HepG2 (cell line): Measurements from ENCODE around the gene RPRD2. TPM values are rescaled to one million over a fixed set of nuclear protein-coding genes. Genes with fewer than 3 reads are reported as not detected.

ENCODE experiments used
- ATAC-seq: fragments of 200-7000 bp; cut with Tn5 transposase; 3 replicates; pipeline ENCODE4 v1.9.1; 2020; ENCODE audit warnings: mild to moderate bottlenecking, moderate library complexity
- BruUV-seq: library from RNA; stranded (reverse); fragments of 400-500 nt; replicated peaks from 2 replicates; lab custom pipeline; 2021; lab: Mats Ljungman, UMichigan
- CTCF ChIA-PET: fragments of 300-600 bp; formaldehyde crosslinking; extraction: SDS; loops from one replicate; lab custom pipeline; 2021; ENCODE audit warnings: low total read pairs, inconsistent platforms, low intra/inter-chr PET ratio; lab: Yijun Ruan, JAX
- POLR2A ChIA-PET: fragments of 350-600 bp; sonication (Branson Sonifier 250); formaldehyde crosslinking; loops from one replicate; lab custom pipeline; 2020; ENCODE audit warnings: antibody characterized with exemption, inconsistent platforms; lab: Yijun Ruan, JAX
- DNase-seq: peaks from one replicate; pipeline ENCODE4 v3.0.0-alpha.2; 2015; ENCODE audit warnings: low spot score
- FAIRE-seq: peaks from 3 replicates; lab custom pipeline; 2011; peaks lifted over from hg19 to GRCh38; lab: Jason Lieb, UNC
- H2AFZ ChIP-seq: one replicate; pipeline ENCODE4 v1.6.1; 2011; ENCODE audit warnings: low read length, inconsistent platforms
- H3K27ac ChIP-seq: fragments of 300-600 bp; 3 replicates; pipeline ENCODE4 v1.8.0; 2011; ENCODE audit warnings: mixed run types, mild to moderate bottlenecking, mixed read lengths, low read length, inconsistent platforms; ENCODE audit not compliant: insufficient read depth; ENCODE audit errors: extremely low read length
- H3K27me3 ChIP-seq, 2 experiments: fragments of 200-600 bp in 1 of 2; 2 replicates in 1 of 2; 3 replicates in 1 of 2; pipeline versions ENCODE4 v1.6.0 to v1.8.0; 2011; ENCODE audit warnings: low read length in 2 of 2, mild to moderate bottlenecking in 2 of 2, moderate library complexity in 2 of 2, inconsistent platforms in 1 of 2; ENCODE audit not compliant: insufficient read depth in 2 of 2, control insufficient read depth in 1 of 2
- H3K36me3 ChIP-seq, 2 experiments: fragments of 200-600 bp in 1 of 2; replicated peaks in 1 of 2; 2 replicates in 1 of 2; 3 replicates in 1 of 2; pipeline versions ENCODE4 v1.5.1 to v1.8.0; 2011; ENCODE audit warnings: low read length in 2 of 2, inconsistent platforms in 1 of 2; ENCODE audit not compliant: insufficient read depth in 2 of 2, control insufficient read depth in 1 of 2
- H3K4me1 ChIP-seq: 2 replicates; pipeline ENCODE4 v1.5.1; 2012; ENCODE audit warnings: low read length, inconsistent platforms; ENCODE audit not compliant: insufficient read depth
- H3K4me2 ChIP-seq: 2 replicates; pipeline ENCODE4 v1.6.0; 2011; ENCODE audit warnings: low read depth, low read length, inconsistent platforms
- H3K4me3 ChIP-seq, 3 experiments: fragments of 200-600 bp in 1 of 3; sonication (generic), shearing (Covaris generic) in 1 of 3; replicated peaks in 1 of 3; 2 replicates each; pipeline ENCODE4 v1.5.1; 2011 to 2016; ENCODE audit warnings: low read length in 3 of 3, inconsistent platforms in 2 of 3, low read depth in 2 of 3, mild to moderate bottlenecking in 2 of 3, control low read depth in 1 of 3, mixed read lengths in 1 of 3; ENCODE audit not compliant: insufficient read depth in 1 of 3
- H3K79me2 ChIP-seq: one replicate; pipeline ENCODE4 v1.6.1; 2011; ENCODE audit warnings: low read length, inconsistent platforms; ENCODE audit not compliant: insufficient read depth
- H3K9ac ChIP-seq: 2 replicates; pipeline ENCODE4 v1.6.0; 2011; ENCODE audit warnings: mild to moderate bottlenecking, low read depth, low read length, inconsistent platforms; ENCODE audit not compliant: insufficient read depth
- H3K9me3 ChIP-seq: 2 replicates; pipeline ENCODE4 v1.5.1; 2012; ENCODE audit warnings: mild to moderate bottlenecking, low read length
- H4K20me1 ChIP-seq: 2 replicates; pipeline ENCODE4 v1.6.0; 2011; ENCODE audit warnings: inconsistent platforms, mild to moderate bottlenecking, low read length, moderate library complexity; ENCODE audit not compliant: insufficient read depth
- AGO1 ChIP-seq: fragments of 200-400 bp; formaldehyde crosslinking; IDR thresholded peaks from 2 replicates; pipeline ENCODE4 v1.6.1; 2017; ENCODE audit warnings: mild to moderate bottlenecking, low read depth, low read length, moderate library complexity; ENCODE audit not compliant: poor library complexity, severe bottlenecking
- CAMTA2 ChIP-seq: sonication (generic); formaldehyde crosslinking; IDR thresholded peaks from 2 replicates; pipeline ENCODE4 v1.4.0; 2020; ENCODE audit warnings: mild to moderate bottlenecking, missing genetic modification reagents, borderline replicate concordance
- DRAP1 ChIP-seq: IDR thresholded peaks from 2 replicates; pipeline ENCODE4 v1.6.1; 2016; ENCODE audit warnings: missing genetic modification reagents, missing compliant biosample characterization
- HMG20A ChIP-seq: IDR thresholded peaks from 2 replicates; pipeline ENCODE4 v1.6.1; 2016; ENCODE audit warnings: borderline replicate concordance
- HOXA9 ChIP-seq: sonication (generic); formaldehyde crosslinking; IDR thresholded peaks from 2 replicates; pipeline ENCODE4 v1.8.1; 2022; ENCODE audit warnings: missing genetic modification reagents, mild to moderate bottlenecking, moderate library complexity, borderline replicate concordance
- KDM2A ChIP-seq: sonication (generic); formaldehyde crosslinking; IDR thresholded peaks from 2 replicates; pipeline ENCODE4 v1.4.0; 2020; ENCODE audit warnings: low read depth, missing genetic modification reagents, borderline replicate concordance
- KDM6A ChIP-seq: IDR thresholded peaks from 2 replicates; pipeline ENCODE4 v1.6.1; 2016; ENCODE audit warnings: low read depth
- LCORL ChIP-seq, 2 experiments: fragments of 450-650 bp in 1 of 2; sonication (generic) in 1 of 2; formaldehyde crosslinking in 1 of 2; IDR thresholded peaks; 2 replicates each; pipeline versions ENCODE4 v1.5.0 to v1.6.1; 2017 to 2020; ENCODE audit warnings: antibody characterized with exemption in 1 of 2, missing genetic modification reagents in 1 of 2
- MXD1 ChIP-seq: sonication (generic); formaldehyde crosslinking; IDR thresholded peaks from 2 replicates; pipeline ENCODE4 v1.4.0; 2020; ENCODE audit warnings: mild to moderate bottlenecking, missing genetic modification reagents
- PPARG ChIP-seq: conservative IDR thresholded peaks from 2 replicates; pipeline ENCODE4 v1.6.1; 2016; ENCODE audit warnings: missing biosample characterization, missing genetic modification reagents
- RBM22 ChIP-seq: fragments of 200-400 bp; formaldehyde crosslinking; optimal IDR thresholded peaks from 2 replicates; pipeline ENCODE3; 2017; ENCODE audit warnings: mild to moderate bottlenecking, low read length, moderate library complexity
- RNF2 ChIP-seq: fragments of 450-650 bp; conservative IDR thresholded peaks from 2 replicates; pipeline ENCODE4 v1.6.1; 2016; ENCODE audit warnings: low read depth
- ZGPAT ChIP-seq: IDR thresholded peaks from 2 replicates; pipeline ENCODE4 v1.6.1; 2016; ENCODE audit warnings: mild to moderate bottlenecking
- WGBS: methylation state at CpG from one replicate; pipeline ENCODE4 v1.1.6; 2017; ENCODE audit warnings: low lambda C conversion rate; 5-methylcytosine and 5-hydroxymethylcytosine counted together
- in situ Hi-C: cut with HindIII; loops from 2 replicates; pipeline ENCODE4 v1.10.0; 2017; ENCODE audit warnings: low pct_unique_long_range_greater_than_20kb; ENCODE audit not compliant: extremely low pct_ligation_motif_present
- intact Hi-C: fragments of 100-400 bp; cut with micrococcal nuclease; formaldehyde crosslinking; loops from one replicate; pipeline ENCODE4 v1.10.0; 2022; ENCODE audit not compliant: unreplicated experiment
- polyA plus RNA-seq, 8 experiments: library from polyadenylated mRNA; depleted of rRNA in 3 of 8; stranded (reverse) in 7 of 8; unstranded in 1 of 8; fragments of >200 nt; fragmentation: Illumina TruSeq in 4 of 8; extraction: Trizol in 4 of 8; gene quantifications; 2 replicates each; pipeline versions ENCODE4 v1.2.1 to v1.2.3, GENCODE V29; 2011 to 2016; ENCODE audit warnings: low read depth in 4 of 8, missing spikeins in 1 of 8, mixed read lengths in 1 of 8; ENCODE audit not compliant: insufficient read depth in 1 of 8
- total RNA-seq, 5 experiments: library from RNA; depleted of rRNA; stranded (reverse); fragments of >200 nt; fragmentation: Illumina TruSeq; extraction: Trizol; gene quantifications; 2 replicates each; pipeline ENCODE4 v1.2.3, GENCODE V29; 2016; ENCODE audit warnings: low read depth in 1 of 5

Gene RPRD2
- total and polyA plus RNA-seq, 2 of the 13 experiments (the other 11 are each of a cell fraction or from before 2014, with no cell fraction given): 8.0 to 8.9 TPM

DNA sequence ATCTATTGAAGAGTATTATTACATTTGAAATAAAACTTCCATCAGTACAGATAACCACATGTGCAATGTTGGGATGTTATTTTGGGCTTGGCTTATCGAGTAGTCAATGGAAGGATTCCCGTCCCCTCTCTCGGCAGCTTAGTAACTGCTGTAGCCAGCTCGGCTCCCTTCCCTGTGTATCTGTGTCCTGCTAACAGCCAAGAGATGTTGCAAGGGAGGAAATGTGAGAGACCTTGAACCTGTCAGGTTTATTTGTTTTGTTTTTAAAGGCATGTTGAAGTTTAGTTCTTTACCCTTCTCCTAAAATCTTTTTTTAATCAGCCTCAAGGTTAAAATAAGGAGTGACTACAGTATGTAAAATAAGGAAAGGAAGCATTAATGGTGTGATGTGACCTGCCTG is 109.7 kb downstream of the RPRD2 start (continued):
- TF ChIP-seq LCORL (IDR thresholded peaks at IDR 0.05) (no peak), LCORL (CRISPR knock-in tag; IDR thresholded peaks at IDR 0.05) (peak; percentile 90; the same call in 1 of the 2 replicates), PPARG (peak; percentile 86), CAMTA2 (CRISPR knock-in tag) (no peak), RNF2 (no peak), DRAP1 (CRISPR knock-in tag) (peak; percentile 41; the same call in 1 of the 2 replicates), ZGPAT (peak; percentile 59), AGO1 (no peak), HMG20A (CRISPR knock-in tag) (peak; percentile 89), KDM6A (CRISPR knock-in tag) (0 out of 2 replicates have a peak, but pooled peaks have one; percentile 54), HOXA9 (no peak), MXD1 (CRISPR knock-in tag) (no peak)

DNA sequence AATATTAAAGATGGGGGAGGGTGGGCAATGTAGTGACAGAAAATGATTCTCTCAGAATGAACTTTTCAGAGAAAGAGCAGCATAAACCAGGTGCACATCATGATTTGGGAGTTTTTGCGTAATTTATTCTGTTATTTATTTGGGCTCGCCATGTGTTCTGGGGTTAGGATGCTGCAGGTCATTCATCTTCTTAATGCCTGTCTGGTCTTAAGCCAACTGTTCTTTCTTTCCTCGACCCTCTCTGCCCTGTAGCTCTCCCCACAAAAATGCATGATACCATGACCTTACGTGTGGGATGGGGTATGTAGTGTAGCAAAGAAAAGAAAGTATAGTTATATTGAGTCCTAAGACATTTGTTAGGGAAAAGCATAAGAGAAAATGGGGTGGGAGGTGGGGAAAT is 110.9 kb downstream of the RPRD2 start:
- no TSS peak for BruUV-seq
- no peak overlapping the region for H2AFZ ChIP-seq
- ATAC-seq: no peak
- DNase-seq: no peak
- FAIRE-seq: no peak
- H3K27me3 ChIP-seq: no peaks in the 10 kb centered on the region
- WGBS: 93% methylated on average over 4 of the region's 4 CpGs
- intact Hi-C loops (no loop called here), in situ Hi-C loops (no loop called here)
- no peaks in the 10 kb centered on the region for H3K79me2 ChIP-seq
- H3K4me1 ChIP-seq: peaks cover 98% of the 10 kb centered on the region
- no peak overlapping the region for H3K9ac ChIP-seq
- ChIA-PET POLR2A (no interaction called here), CTCF (no interaction called here)
- TF ChIP-seq RBM22: peak; percentile 59
- TF ChIP-seq KDM2A (CRISPR knock-in tag): no peak
- peak overlapping the region; percentile 67 for H3K27ac ChIP-seq
- no peaks in the 10 kb centered on the region for H4K20me1 ChIP-seq
- peaks cover 17 to 26% of the 10 kb centered on the region in 2 experiments for H3K36me3 ChIP-seq
- H3K4me3 ChIP-seq: no peak overlapping the region
- H3K9me3 ChIP-seq: no peaks in the 10 kb centered on the region
- H3K4me2 ChIP-seq: no peak overlapping the region
